Type B pancreatic cell (in vitro differentiated cells): Measurements from ENCODE around the gene GPR35. TPM values are rescaled to one million over a fixed set of nuclear protein-coding genes. Genes with fewer than 3 reads are reported as not detected.
A peak's percentile ranks its signal among the peaks of the same experiment; 100 is the strongest.

ENCODE experiments used
- DNase-seq: peaks from one replicate; pipeline ENCODE4 v3.0.0; 2021; ENCODE audit warnings: mixed read lengths; ENCODE audit not compliant: unreplicated experiment; ENCODE audit errors: extremely low spot score
- H3K27ac Mint-ChIP-seq: 2 replicates; pipeline ENCODE4 v1.8.0; 2021; ENCODE audit warnings: mild to moderate bottlenecking, mixed read lengths
- H3K27me3 Mint-ChIP-seq: 2 replicates; pipeline ENCODE4 v1.8.0; 2021; ENCODE audit warnings: mixed read lengths
- H3K36me3 Mint-ChIP-seq: 2 replicates; pipeline ENCODE4 v1.8.0; 2021; ENCODE audit warnings: mixed read lengths
- H3K4me1 Mint-ChIP-seq: one replicate; pipeline ENCODE4 v1.8.0; 2021; ENCODE audit warnings: mixed read lengths; ENCODE audit not compliant: unreplicated experiment
- H3K4me3 Mint-ChIP-seq: 2 replicates; pipeline ENCODE4 v1.8.0; 2021; ENCODE audit warnings: mild to moderate bottlenecking, mixed read lengths
- H3K9me3 Mint-ChIP-seq: 2 replicates; pipeline ENCODE4 v1.8.0; 2021; ENCODE audit warnings: mixed read lengths
- total RNA-seq: library from RNA; stranded (reverse); gene quantifications from 2 replicates; pipeline ENCODE4 v1.2.1, GENCODE V29; 2021; ENCODE audit warnings: low replicate concordance
- TF ChIP-seq, protein P1 (sequence below): fragments of 200-600 bp; sonication (generic); conservative IDR thresholded peaks from 2 replicates; pipeline ENCODE4 v1.5.0; 2021; ENCODE audit warnings: antibody characterized with exemption, mild to moderate bottlenecking

Gene GPR35
- total RNA-seq, 1 donor from 2014 or later, result 3.6 TPM

DNA sequence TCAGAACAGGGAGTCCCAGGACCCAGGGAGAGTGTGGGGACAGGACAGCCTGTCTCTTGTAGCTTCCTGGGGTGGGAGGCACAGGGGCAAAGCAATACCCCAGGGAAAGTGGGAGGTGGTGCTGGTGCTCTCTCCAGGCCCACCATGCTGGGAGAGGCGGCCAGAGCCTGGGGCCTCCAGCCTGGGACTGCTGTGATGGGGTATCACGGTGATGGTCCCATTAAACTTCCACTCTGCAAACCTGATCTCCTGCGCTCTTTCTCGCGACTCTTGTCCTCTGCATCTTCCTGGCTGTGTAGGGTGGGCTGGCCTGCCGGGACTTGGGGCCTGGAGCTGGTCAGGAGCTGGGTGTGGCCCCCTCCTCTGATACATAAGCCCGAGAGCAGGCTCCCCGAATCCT is 46.8 kb upstream of the GPR35 start:
- Mint-ChIP-seq H3K9me3 (no peaks in the 10 kb centered on the region), H3K36me3 (peaks cover 22% of the 10 kb centered on the region), H3K27ac (no peak overlapping the region), H3K4me1 (peaks cover 19% of the 10 kb centered on the region), H3K4me3 (no peak overlapping the region), H3K27me3 (no peaks in the 10 kb centered on the region)
- no peak for DNase-seq
- TF ChIP-seq, protein P1, sequence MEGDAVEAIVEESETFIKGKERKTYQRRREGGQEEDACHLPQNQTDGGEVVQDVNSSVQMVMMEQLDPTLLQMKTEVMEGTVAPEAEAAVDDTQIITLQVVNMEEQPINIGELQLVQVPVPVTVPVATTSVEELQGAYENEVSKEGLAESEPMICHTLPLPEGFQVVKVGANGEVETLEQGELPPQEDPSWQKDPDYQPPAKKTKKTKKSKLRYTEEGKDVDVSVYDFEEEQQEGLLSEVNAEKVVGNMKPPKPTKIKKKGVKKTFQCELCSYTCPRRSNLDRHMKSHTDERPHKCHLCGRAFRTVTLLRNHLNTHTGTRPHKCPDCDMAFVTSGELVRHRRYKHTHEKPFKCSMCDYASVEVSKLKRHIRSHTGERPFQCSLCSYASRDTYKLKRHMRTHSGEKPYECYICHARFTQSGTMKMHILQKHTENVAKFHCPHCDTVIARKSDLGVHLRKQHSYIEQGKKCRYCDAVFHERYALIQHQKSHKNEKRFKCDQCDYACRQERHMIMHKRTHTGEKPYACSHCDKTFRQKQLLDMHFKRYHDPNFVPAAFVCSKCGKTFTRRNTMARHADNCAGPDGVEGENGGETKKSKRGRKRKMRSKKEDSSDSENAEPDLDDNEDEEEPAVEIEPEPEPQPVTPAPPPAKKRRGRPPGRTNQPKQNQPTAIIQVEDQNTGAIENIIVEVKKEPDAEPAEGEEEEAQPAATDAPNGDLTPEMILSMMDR, result no peak

GRCh38 chr2:240579071-240579762 is 46.1 kb upstream of the GPR35 start:
- Mint-ChIP-seq H3K36me3 (peaks cover 22% of the 10 kb centered on the region), H3K9me3 (no peaks in the 10 kb centered on the region), H3K27ac (peak overlapping the region; percentile 63), H3K4me3 (no peak overlapping the region), H3K27me3 (no peaks in the 10 kb centered on the region), H3K4me1 (peaks cover 19% of the 10 kb centered on the region)
- DNase-seq, result no peak
- TF ChIP-seq, protein P1, result no peak

DNA sequence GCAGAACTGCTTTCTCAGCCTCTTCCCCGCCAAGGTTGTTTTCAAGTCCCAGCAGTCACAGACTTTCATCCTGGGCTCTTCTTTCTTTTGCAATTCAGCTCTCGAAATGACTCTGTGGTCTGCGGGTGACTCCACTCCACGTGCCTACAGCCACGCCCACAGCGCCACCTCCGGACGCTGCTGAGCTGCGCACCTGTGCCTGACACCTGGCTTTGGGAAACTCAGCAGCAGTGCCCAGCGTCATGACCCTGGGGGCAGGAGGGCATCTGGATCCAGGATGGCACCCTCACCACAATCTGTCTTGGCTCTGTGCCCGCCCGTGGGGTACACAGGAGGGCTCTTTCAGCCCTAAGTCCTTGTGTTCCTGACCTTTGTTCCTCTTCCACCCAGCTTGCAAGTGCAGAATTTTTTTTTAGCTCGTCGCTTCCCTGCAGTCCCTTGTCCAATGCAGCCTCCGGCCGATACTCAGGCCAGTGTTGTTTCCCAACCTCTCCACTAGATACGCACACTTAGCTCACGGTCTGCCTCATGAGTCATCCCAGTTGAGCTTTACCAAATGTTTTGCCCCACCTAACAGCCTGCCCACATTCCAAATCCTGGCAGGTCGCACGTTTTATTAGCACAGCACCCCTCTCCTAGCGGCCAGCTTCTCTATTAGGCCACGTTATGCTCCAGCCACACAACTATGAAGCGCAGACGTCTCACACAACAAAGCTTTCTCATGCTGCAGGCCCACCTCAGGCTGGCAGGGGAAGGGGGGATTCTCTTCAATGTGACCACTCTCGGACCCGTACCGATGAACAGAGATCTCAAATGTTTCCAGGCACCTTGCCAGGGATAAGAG is 45.3 kb upstream of the GPR35 start:
- no peak for DNase-seq
- peak overlapping the region; percentile 20 for H3K4me3 Mint-ChIP-seq
- H3K27me3 Mint-ChIP-seq, result no peaks in the 10 kb centered on the region
- TF ChIP-seq, protein P1, result no peak
- peak overlapping the region; percentile 63 for H3K27ac Mint-ChIP-seq
- H3K4me1 Mint-ChIP-seq, result peaks cover 23% of the 10 kb centered on the region
- peaks cover 22% of the 10 kb centered on the region for H3K36me3 Mint-ChIP-seq
- H3K9me3 Mint-ChIP-seq, result no peaks in the 10 kb centered on the region

GRCh38 chr2:240581811-240582210 is 43.5 kb upstream of the GPR35 start:
- H3K36me3 Mint-ChIP-seq, result peaks cover 22% of the 10 kb centered on the region
- TF ChIP-seq, protein P1, result no peak
- no peak overlapping the region for H3K4me3 Mint-ChIP-seq
- DNase-seq, result no peak
- H3K27ac Mint-ChIP-seq, result no peak overlapping the region
- H3K4me1 Mint-ChIP-seq, result peaks cover 25% of the 10 kb centered on the region
- H3K9me3 Mint-ChIP-seq, result no peaks in the 10 kb centered on the region
- no peaks in the 10 kb centered on the region for H3K27me3 Mint-ChIP-seq

DNA sequence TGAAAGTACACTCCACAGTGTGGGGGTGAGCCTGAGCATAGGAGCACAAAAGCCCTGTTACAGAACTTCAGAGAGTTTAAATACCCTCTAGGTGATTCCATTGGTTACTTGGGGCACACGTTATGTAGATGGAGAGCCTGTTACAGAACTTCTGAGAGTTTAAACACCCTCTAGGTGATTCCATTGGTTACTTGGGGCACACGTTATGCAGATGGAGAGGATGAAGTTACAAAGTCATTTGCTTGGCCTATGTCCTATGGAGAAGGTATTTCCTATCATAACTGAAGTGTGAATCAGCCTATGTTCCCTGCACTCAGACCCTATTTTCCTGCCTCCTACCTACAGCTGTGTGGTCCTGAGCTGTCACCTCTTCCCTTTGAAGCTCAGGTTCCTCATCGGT is 42.5 kb upstream of the GPR35 start:
- Mint-ChIP-seq H3K4me3 (peak overlapping the region; percentile 71), H3K36me3 (peaks cover 24% of the 10 kb centered on the region), H3K27ac (no peak overlapping the region), H3K27me3 (no peaks in the 10 kb centered on the region), H3K4me1 (peaks cover 29% of the 10 kb centered on the region), H3K9me3 (no peaks in the 10 kb centered on the region)
- TF ChIP-seq, protein P1, result no peak
- no peak for DNase-seq
